AG08396 (cell line): ENCODE measurements around the gene GOLGA2.
"Not testable (repeated sequence)": the region's sequence is repeated elsewhere in the genome, so short reads cannot be mapped to it uniquely, and the experiment has no call there.

Experiments used
- DNase-seq: peaks from one replicate; pipeline ENCODE4 v3.0.0; 2012; ENCODE audit warnings: low spot score, mixed read lengths

GOLGA2 gene

GRCh38 chr9:128242828-128243214 lies 33.0 kb downstream of the GOLGA2 start:
- no peak for DNase-seq

- no peak for DNase-seq
Observed at GRCh38 chr9:128242124-128242523, 33.7 kb downstream of the GOLGA2 start.

- no peak for DNase-seq
Observed at GRCh38 chr9:128233817-128234406, 41.9 kb downstream of the GOLGA2 start.

- DNase-seq, result no peak
Observed at GRCh38 chr9:128232528-128233428, 43.0 kb downstream of the GOLGA2 start.

- no peak for DNase-seq
Observed at GRCh38 chr9:128231638-128232527, 43.9 kb downstream of the GOLGA2 start.

GRCh38 chr9:128230897-128231296 lies 44.9 kb downstream of the GOLGA2 start:
- DNase-seq, result not testable (repeated sequence)

GRCh38 chr9:128226412-128226801 lies 49.4 kb downstream of the GOLGA2 start:
- no peak for DNase-seq

- no peak for DNase-seq
Observed at GRCh38 chr9:128225770-128226411, 49.9 kb downstream of the GOLGA2 start.

GRCh38 chr9:128224877-128225276 lies 50.9 kb downstream of the GOLGA2 start:
- no peak for DNase-seq

GRCh38 chr9:128222880-128223670 lies 52.7 kb downstream of the GOLGA2 start:
- no peak for DNase-seq

GRCh38 chr9:128222026-128222425 lies 53.8 kb downstream of the GOLGA2 start:
- no peak for DNase-seq

- DNase-seq, result no peak
Observed at GRCh38 chr9:128219831-128220230, 56.0 kb downstream of the GOLGA2 start.

GRCh38 chr9:128218518-128219389 lies 57.1 kb downstream of the GOLGA2 start:
- DNase-seq, result peak; percentile 69

- no peak for DNase-seq
Observed at GRCh38 chr9:128218172-128218517, 57.7 kb downstream of the GOLGA2 start.

GRCh38 chr9:128216781-128217553 lies 58.8 kb downstream of the GOLGA2 start:
- no peak for DNase-seq

- DNase-seq, result no peak
Observed at GRCh38 chr9:128215491-128216409, 60.1 kb downstream of the GOLGA2 start.

- DNase-seq, result no peak
Observed at GRCh38 chr9:128214571-128215490, 61.0 kb downstream of the GOLGA2 start.
